Upper lobe of right lung (tissue), 1 donor: ENCODE data around the gene FKBP15. TPM values are rescaled to one million over a fixed set of nuclear protein-coding genes. Genes with fewer than 3 reads are reported as not detected.
A peak's percentile ranks its signal among the peaks of the same experiment; 100 is the strongest.
"Not testable (repeated sequence)": the region's sequence is repeated elsewhere in the genome, so short reads cannot be mapped to it uniquely, and the experiment has no call there.

Experiments used
- ATAC-seq: fragments of 200-7000 bp; cut with Tn5 transposase; one replicate; pipeline ENCODE4 v1.9.1; 2020; ENCODE audit warnings: mild to moderate bottlenecking, moderate library complexity
- DNase-seq: peaks from one replicate; pipeline ENCODE4 v3.0.0-alpha.2; 2020
- H3K27ac ChIP-seq: fragments of 200-600 bp; one replicate; pipeline ENCODE4 v1.8.0; 2022
- H3K27me3 ChIP-seq: fragments of 200-600 bp; one replicate; pipeline ENCODE4 v1.8.0; 2022; ENCODE audit warnings: mild to moderate bottlenecking
- H3K36me3 ChIP-seq: fragments of 200-600 bp; one replicate; pipeline ENCODE4 v1.8.0; 2022
- H3K4me1 ChIP-seq: fragments of 200-600 bp; one replicate; pipeline ENCODE4 v1.8.0; 2022
- H3K4me3 ChIP-seq: fragments of 200-600 bp; one replicate; pipeline ENCODE4 v1.8.0; 2022; ENCODE audit warnings: mild to moderate bottlenecking
- H3K9me3 ChIP-seq: fragments of 200-600 bp; one replicate; pipeline ENCODE4 v1.8.0; 2022
- intact Hi-C: fragments of 100-400 bp; cut with DNase I; formaldehyde crosslinking; loops from one replicate; pipeline ENCODE4 v1.11.0; 2022
- total RNA-seq: library from RNA; stranded (reverse); fragmentation: NEBNext Ultra II Directional; extraction: Animal tissue kit (Norgen Biotek cat#: 25700); gene quantifications from one replicate; pipeline ENCODE4 v1.2.1, GENCODE V29; 2021
- TF ChIP-seq, protein P1 (sequence below): fragments of 200-600 bp; IDR thresholded peaks from one replicate; pipeline ENCODE4 v1.8.0; 2022; ENCODE audit warnings: antibody characterized with exemption
- donor health status: DM: no; HTN: yes; CAD: no; lungs with severe emphysema.

Gene FKBP15
- total RNA-seq, 1 donor from 2014 or later = 60.6 TPM

- peaks cover 21% of the 10 kb centered on the region for H3K4me1 ChIP-seq
- DNase-seq (no peak), ATAC-seq (no peak)
- intact Hi-C loops = no loop called here
- TF ChIP-seq, protein P1, sequence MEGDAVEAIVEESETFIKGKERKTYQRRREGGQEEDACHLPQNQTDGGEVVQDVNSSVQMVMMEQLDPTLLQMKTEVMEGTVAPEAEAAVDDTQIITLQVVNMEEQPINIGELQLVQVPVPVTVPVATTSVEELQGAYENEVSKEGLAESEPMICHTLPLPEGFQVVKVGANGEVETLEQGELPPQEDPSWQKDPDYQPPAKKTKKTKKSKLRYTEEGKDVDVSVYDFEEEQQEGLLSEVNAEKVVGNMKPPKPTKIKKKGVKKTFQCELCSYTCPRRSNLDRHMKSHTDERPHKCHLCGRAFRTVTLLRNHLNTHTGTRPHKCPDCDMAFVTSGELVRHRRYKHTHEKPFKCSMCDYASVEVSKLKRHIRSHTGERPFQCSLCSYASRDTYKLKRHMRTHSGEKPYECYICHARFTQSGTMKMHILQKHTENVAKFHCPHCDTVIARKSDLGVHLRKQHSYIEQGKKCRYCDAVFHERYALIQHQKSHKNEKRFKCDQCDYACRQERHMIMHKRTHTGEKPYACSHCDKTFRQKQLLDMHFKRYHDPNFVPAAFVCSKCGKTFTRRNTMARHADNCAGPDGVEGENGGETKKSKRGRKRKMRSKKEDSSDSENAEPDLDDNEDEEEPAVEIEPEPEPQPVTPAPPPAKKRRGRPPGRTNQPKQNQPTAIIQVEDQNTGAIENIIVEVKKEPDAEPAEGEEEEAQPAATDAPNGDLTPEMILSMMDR = no peak
- peak overlapping the region; percentile 98 for H3K4me3 ChIP-seq
- H3K27me3 ChIP-seq = no peaks in the 10 kb centered on the region
- H3K9me3 ChIP-seq = no peaks in the 10 kb centered on the region
- peak overlapping the region; percentile 93 for H3K27ac ChIP-seq
- no peaks in the 10 kb centered on the region for H3K36me3 ChIP-seq
Observed at GRCh38 chr9:113152699-113153098, 68.4 kb downstream of the FKBP15 start.

DNA sequence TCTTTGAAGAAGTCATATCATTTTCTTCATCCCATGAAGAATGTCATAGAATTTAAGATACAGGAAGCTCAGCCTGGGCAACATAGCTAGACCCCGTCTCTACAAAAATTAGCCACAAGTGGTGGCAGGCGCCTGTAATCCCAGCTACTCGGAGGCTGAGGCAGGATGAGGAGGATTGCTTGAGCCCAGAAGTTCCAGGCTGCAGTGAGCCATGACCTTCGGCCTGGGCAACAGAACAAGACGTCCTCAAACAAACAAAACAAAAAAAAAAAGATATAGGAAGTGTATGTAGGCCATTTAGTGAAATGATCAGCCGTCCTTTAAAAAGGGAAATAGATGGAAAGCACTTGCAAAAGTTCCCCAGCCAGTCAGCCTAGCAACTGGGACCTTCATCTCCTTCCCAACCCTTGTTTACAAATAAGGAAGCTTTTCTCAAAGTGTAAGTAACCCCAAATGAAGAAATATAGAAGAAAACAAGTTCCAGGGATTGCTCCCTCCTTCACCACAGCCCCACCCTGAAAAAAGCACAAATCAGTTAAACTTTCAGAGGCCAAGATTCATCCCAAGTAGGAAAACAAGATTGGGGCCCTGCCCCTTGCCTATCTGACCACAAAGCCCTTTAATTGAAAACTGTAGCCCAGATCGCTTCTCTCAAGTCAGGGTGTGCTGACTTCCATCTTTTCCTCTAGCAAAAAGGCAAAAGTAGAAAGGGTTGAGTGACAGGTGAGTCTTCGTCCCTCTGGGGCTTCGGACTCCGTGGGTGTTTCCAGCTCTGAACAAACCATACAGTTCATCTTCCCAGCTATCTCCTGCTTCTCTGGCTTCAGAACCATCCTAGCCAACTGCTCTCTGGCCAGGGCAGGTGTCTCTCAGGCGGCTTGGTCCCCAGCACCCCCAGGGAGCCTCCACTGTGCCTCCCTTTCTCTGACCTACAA lies 69.1 kb downstream of the FKBP15 start:
- Histone ChIP-seq H3K9me3 (no peaks in the 10 kb centered on the region), H3K27me3 (no peaks in the 10 kb centered on the region), H3K27ac (peak overlapping the region; percentile 93), H3K36me3 (no peaks in the 10 kb centered on the region), H3K4me3 (peak overlapping the region; percentile 98), H3K4me1 (peaks cover 21% of the 10 kb centered on the region)
- TF ChIP-seq, protein P1 = no peak
- DNase-seq = no peak
- ATAC-seq = peak; percentile 29
- intact Hi-C loops = no loop called here

GRCh38 chr9:113150670-113151611 lies 70.1 kb downstream of the FKBP15 start, which contains the start of gene SLC31A2:
SLC31A2 (plus strand) TSS chr9:113151007; CDS start chr9:113151075, 68 bp downstream.
- Histone ChIP-seq H3K9me3 (no peaks in the 10 kb centered on the region), H3K4me1 (peaks cover 21% of the 10 kb centered on the region), H3K27ac (peak within 1 kb of the TSS; percentile 93), H3K4me3 (peak within 1 kb of the TSS; percentile 98), H3K36me3 (no peaks in the 10 kb centered on the region), H3K27me3 (no peaks in the 10 kb centered on the region)
- DNase-seq = peak; percentile 96
- intact Hi-C loops = no loop called here
- ATAC-seq = peak; percentile 93
- TF ChIP-seq, protein P1 = peak; percentile 49

DNA sequence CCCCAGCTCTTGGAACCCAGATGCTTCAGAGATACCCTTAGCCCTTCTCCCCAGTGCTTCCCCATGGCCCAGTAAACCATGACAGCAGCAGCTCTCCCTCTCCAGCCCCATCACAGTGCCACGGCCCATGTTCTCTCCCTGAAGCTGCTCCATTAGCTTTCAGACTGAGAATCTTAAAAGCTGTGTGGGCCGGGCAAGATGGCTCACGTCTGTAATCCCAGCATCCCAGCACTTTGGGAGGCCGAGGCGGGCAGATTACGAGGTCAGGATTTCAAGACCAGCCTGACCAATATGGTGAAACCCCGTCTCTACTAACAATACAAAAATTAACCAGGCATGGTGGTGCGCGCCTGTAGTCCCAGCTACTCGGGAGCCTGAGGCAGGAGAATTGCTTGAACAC lies 71.5 kb downstream of the FKBP15 start:
- ATAC-seq, H3K36me3 ChIP-seq, H3K27me3 ChIP-seq, H3K4me3 ChIP-seq, H3K9me3 ChIP-seq, intact Hi-C loops, DNase-seq: not testable (repeated sequence)
- H3K4me1 ChIP-seq = peaks cover 16% of the 10 kb centered on the region
- peak overlapping the region; percentile 17 for H3K27ac ChIP-seq

GRCh38 chr9:113148781-113149510 lies 72.1 kb downstream of the FKBP15 start:
- ATAC-seq (peak; percentile 33), DNase-seq (no peak)
- peak overlapping the region; percentile 17 for H3K27ac ChIP-seq
- peaks cover 16% of the 10 kb centered on the region for H3K4me1 ChIP-seq
- no peaks in the 10 kb centered on the region for H3K27me3 ChIP-seq
- no peaks in the 10 kb centered on the region for H3K36me3 ChIP-seq
- no peaks in the 10 kb centered on the region for H3K9me3 ChIP-seq
- TF ChIP-seq, protein P1 = peak; percentile 8
- no peak overlapping the region for H3K4me3 ChIP-seq
- intact Hi-C loops = no loop called here
